ENCODE results near the gene P4HA2.

DNA sequence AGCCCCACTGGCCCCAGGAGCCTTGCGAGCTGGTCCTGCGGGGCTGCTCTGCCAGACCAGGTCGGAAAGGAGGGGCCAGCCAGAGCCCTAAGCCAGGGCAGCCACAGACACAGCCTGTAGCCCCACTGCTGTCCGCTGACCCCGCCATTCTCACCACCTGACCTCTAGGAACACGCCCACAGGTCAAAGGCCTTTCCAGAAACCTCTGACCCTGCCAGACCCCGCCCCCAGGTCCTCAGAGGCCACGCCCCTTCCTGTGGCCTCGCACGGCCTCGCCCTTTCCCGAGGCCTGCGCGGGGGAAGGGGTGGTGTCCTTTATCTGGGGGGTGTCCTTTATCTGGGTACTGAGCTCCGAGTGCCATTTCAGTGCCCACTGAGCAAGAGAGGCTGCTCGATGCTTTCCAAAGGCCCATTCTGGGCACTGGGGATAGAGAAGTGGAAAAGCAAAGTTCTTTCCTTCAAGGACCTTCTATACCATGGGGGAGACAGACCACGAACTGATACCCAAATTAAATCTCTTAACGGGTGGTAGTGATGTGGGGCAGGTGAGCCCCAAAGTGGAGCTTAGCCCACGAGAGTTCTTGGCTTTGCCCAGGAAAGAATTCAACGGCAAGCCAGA lies 46.5 kb downstream of the P4HA2 start:
- TF ChIP-seq, protein P1, sequence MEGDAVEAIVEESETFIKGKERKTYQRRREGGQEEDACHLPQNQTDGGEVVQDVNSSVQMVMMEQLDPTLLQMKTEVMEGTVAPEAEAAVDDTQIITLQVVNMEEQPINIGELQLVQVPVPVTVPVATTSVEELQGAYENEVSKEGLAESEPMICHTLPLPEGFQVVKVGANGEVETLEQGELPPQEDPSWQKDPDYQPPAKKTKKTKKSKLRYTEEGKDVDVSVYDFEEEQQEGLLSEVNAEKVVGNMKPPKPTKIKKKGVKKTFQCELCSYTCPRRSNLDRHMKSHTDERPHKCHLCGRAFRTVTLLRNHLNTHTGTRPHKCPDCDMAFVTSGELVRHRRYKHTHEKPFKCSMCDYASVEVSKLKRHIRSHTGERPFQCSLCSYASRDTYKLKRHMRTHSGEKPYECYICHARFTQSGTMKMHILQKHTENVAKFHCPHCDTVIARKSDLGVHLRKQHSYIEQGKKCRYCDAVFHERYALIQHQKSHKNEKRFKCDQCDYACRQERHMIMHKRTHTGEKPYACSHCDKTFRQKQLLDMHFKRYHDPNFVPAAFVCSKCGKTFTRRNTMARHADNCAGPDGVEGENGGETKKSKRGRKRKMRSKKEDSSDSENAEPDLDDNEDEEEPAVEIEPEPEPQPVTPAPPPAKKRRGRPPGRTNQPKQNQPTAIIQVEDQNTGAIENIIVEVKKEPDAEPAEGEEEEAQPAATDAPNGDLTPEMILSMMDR (IDR thresholded peaks at IDR 0.05): no peak
- no peak for TF ChIP-seq POLR2A (IDR thresholded peaks at IDR 0.05)
- no peak for TF ChIP-seq EP300 (IDR thresholded peaks at IDR 0.05)
